Measurements from ENCODE around the gene AAR2. TPM values are rescaled to one million over a fixed set of nuclear protein-coding genes. Genes with fewer than 3 reads are reported as not detected.

AAR2 gene
- total RNA-seq, 1 donor from 2014 or later = 24.6 TPM

DNA sequence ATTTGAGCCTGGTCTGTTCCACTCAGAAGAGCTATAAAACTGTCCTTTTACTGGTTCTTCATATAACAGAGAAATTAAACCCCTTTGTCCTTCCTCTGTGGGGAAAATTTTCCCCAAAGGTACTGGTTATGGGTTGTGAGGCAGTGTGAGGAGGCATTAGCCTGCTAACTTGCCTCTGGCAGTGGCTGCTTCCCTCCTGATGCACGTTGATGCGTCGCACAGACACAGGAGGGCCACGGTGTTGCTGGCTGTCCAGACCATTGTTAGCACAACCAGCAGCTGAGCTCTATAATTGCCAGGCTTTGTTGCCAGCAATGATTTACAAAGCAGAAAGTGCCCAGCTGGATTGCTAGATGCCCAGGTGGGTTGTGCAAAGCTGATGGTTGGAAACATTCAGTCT, 10.1 kb downstream of the AAR2 start:
- no peak overlapping the region for H3K4me3 Mint-ChIP-seq (ENCODE audit: unreplicated experiment)
- TF ChIP-seq, protein P1, sequence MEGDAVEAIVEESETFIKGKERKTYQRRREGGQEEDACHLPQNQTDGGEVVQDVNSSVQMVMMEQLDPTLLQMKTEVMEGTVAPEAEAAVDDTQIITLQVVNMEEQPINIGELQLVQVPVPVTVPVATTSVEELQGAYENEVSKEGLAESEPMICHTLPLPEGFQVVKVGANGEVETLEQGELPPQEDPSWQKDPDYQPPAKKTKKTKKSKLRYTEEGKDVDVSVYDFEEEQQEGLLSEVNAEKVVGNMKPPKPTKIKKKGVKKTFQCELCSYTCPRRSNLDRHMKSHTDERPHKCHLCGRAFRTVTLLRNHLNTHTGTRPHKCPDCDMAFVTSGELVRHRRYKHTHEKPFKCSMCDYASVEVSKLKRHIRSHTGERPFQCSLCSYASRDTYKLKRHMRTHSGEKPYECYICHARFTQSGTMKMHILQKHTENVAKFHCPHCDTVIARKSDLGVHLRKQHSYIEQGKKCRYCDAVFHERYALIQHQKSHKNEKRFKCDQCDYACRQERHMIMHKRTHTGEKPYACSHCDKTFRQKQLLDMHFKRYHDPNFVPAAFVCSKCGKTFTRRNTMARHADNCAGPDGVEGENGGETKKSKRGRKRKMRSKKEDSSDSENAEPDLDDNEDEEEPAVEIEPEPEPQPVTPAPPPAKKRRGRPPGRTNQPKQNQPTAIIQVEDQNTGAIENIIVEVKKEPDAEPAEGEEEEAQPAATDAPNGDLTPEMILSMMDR (IDR thresholded peaks at IDR 0.05) = no peak
- H3K4me1 Mint-ChIP-seq (ENCODE audit: low read depth) = peaks cover 9% of the 10 kb centered on the region
- H3K36me3 Mint-ChIP-seq (ENCODE audit: low read depth) = peaks cover 24% of the 10 kb centered on the region
- DNase-seq (ENCODE audit: low spot score) = no peak
- no peaks in the 10 kb centered on the region for H3K27me3 Mint-ChIP-seq (ENCODE audit: low read depth)
- H3K9me3 Mint-ChIP-seq (ENCODE audit: low read depth) = no peaks in the 10 kb centered on the region
- H3K27ac Mint-ChIP-seq (ENCODE audit: unreplicated experiment) = no peak overlapping the region

DNA sequence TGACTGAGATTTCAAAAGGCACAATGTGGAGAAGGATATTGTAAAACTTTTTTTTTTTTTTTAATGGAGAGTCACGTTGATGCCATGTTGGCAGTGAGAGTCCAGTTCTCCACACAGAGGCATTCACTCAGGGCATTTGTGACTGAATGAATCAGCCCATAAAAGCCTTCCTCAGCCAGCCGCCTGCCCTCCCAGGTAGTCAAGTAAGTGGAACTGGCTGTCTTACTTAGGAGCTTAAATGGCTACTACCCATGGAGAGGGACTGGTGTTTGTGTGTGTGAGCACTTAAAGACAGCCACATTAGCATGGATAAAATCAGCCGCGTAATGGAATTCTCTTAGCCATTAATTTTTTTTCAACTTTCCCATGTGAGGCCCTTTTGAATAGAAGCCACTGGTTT, 12.6 kb downstream of the AAR2 start:
- peaks cover 28% of the 10 kb centered on the region for H3K36me3 Mint-ChIP-seq (ENCODE audit: low read depth)
- no peaks in the 10 kb centered on the region for H3K9me3 Mint-ChIP-seq (ENCODE audit: low read depth)
- H3K27ac Mint-ChIP-seq (ENCODE audit: unreplicated experiment) = no peak overlapping the region
- TF ChIP-seq, protein P1 (IDR thresholded peaks at IDR 0.05) = no peak
- H3K27me3 Mint-ChIP-seq (ENCODE audit: low read depth) = no peaks in the 10 kb centered on the region
- DNase-seq (ENCODE audit: low spot score) = no peak
- no peak overlapping the region for H3K4me3 Mint-ChIP-seq (ENCODE audit: unreplicated experiment)
- peaks cover 9% of the 10 kb centered on the region for H3K4me1 Mint-ChIP-seq (ENCODE audit: low read depth)

DNA sequence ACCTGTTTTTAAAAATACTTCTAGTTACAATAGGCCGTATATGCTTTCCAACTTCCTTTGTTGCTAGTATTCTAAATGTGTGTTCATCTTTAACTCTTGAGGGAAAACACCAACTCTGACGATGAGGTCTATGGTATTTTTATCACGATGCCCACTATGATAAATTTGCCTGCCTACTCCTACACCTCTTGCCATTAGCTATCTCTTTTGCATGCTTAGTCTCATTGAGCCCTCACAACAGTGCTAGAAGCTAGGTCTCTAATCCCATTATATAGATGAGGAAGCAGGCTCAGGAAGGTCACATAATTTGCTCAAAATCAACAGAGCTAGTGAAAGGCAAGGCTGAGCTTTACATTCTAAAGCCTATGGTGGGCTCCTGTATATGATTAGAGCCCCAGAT, 13.2 kb downstream of the AAR2 start:
- TF ChIP-seq, protein P1 (IDR thresholded peaks at IDR 0.05) = no peak
- Mint-ChIP-seq H3K27ac (ENCODE audit: unreplicated experiment) (no peak overlapping the region), H3K4me3 (ENCODE audit: unreplicated experiment) (no peak overlapping the region), H3K27me3 (ENCODE audit: low read depth) (no peaks in the 10 kb centered on the region), H3K36me3 (ENCODE audit: low read depth) (peaks cover 28% of the 10 kb centered on the region), H3K9me3 (ENCODE audit: low read depth) (no peaks in the 10 kb centered on the region), H3K4me1 (ENCODE audit: low read depth) (peaks cover 9% of the 10 kb centered on the region)
- DNase-seq (ENCODE audit: low spot score) = no peak

DNA sequence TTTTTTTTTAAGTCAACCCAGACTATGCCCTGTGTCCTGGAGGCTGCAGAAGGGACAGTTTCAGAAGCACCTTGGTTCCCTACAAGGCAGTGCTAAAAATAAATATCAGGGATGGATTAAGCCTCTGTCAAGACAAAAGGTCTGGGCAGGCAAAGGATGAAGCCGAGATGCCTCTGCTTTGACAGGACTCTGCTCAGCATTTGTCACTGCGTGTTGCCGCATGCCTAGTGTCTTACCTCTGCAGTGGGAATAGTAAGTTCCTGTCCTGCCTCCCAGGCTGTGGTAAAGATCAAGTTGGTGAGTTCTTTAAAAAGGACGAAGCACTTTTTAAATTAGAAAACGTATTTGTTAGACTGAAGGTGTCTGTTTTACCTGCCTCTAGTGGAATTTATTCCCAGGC, 15.1 kb downstream of the AAR2 start:
- no peaks in the 10 kb centered on the region for H3K9me3 Mint-ChIP-seq (ENCODE audit: low read depth)
- no peak overlapping the region for H3K27ac Mint-ChIP-seq (ENCODE audit: unreplicated experiment)
- peaks cover 26% of the 10 kb centered on the region for H3K36me3 Mint-ChIP-seq (ENCODE audit: low read depth)
- no peak for DNase-seq (ENCODE audit: low spot score)
- no peak overlapping the region for H3K4me3 Mint-ChIP-seq (ENCODE audit: unreplicated experiment)
- peaks cover 9% of the 10 kb centered on the region for H3K4me1 Mint-ChIP-seq (ENCODE audit: low read depth)
- TF ChIP-seq, protein P1 (IDR thresholded peaks at IDR 0.05) = no peak
- no peaks in the 10 kb centered on the region for H3K27me3 Mint-ChIP-seq (ENCODE audit: low read depth)

DNA sequence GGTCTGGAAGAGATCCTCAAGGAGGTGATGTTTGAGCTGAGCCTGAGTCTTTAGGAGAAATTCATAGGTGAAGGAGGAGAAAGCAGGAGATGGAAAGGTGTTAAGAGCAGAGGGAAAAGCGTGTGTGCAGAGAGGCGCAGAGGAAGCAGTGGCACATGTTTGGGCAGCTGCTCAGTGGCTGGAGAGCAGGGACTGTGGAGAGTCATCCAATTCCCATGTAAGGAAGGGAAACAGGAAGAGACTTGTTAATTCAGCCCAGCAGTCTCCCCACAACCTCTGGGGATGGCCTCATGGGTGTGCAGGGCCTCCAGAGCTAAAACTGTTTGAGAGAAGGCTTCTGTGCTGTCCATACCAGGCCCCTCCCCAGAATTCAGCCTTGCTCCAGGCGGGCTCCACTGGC, 16.2 kb downstream of the AAR2 start:
- Mint-ChIP-seq H3K4me1 (ENCODE audit: low read depth) (peaks cover 9% of the 10 kb centered on the region), H3K36me3 (ENCODE audit: low read depth) (peaks cover 28% of the 10 kb centered on the region), H3K4me3 (ENCODE audit: unreplicated experiment) (no peak overlapping the region), H3K9me3 (ENCODE audit: low read depth) (no peaks in the 10 kb centered on the region), H3K27me3 (ENCODE audit: low read depth) (no peaks in the 10 kb centered on the region), H3K27ac (ENCODE audit: unreplicated experiment) (no peak overlapping the region)
- DNase-seq (ENCODE audit: low spot score) = no peak
- TF ChIP-seq, protein P1 (IDR thresholded peaks at IDR 0.05) = no peak

Measured in chondrocyte (in vitro differentiated cells).